Measurements from ENCODE around the gene MED16.

GRCh38 chr19:933553-933882, 40.5 kb upstream of the MED16 start:
- no peak for TF ChIP-seq CTCF (IDR thresholded peaks at IDR 0.05; ENCODE audit: low read depth, low read length)
- no peak for TF ChIP-seq POLR2A (IDR thresholded peaks at IDR 0.05; ENCODE audit: extremely low read depth, insufficient read length)

Measured in NB4 (cell line).